ENCODE measurements around the gene CEP350.

Gene CEP350

DNA sequence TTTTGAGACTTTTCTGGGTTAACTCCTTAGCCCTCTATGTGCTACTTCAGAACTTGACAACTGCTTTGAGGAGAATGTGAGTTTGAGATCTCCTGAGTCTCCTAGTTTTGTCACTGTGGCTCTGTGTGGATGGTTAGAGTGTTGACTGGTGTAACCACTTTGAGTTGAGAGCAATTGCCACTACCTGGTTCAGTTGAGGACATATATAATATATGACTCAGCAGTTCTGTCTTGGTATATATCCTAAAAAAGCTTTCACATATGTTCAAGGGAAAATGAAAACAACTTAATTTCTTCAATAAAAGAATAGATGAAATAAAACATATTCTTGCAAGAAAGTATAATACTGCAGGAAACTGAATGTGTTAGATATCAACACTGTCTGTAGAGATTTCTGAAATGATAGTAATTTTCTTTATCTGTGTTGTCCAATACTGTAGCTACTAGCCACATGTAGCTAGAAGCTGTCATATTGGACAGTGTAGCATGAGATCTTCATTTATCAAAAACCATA lies 103.3 kb downstream of the CEP350 start:
- TF ChIP-seq, protein P1, sequence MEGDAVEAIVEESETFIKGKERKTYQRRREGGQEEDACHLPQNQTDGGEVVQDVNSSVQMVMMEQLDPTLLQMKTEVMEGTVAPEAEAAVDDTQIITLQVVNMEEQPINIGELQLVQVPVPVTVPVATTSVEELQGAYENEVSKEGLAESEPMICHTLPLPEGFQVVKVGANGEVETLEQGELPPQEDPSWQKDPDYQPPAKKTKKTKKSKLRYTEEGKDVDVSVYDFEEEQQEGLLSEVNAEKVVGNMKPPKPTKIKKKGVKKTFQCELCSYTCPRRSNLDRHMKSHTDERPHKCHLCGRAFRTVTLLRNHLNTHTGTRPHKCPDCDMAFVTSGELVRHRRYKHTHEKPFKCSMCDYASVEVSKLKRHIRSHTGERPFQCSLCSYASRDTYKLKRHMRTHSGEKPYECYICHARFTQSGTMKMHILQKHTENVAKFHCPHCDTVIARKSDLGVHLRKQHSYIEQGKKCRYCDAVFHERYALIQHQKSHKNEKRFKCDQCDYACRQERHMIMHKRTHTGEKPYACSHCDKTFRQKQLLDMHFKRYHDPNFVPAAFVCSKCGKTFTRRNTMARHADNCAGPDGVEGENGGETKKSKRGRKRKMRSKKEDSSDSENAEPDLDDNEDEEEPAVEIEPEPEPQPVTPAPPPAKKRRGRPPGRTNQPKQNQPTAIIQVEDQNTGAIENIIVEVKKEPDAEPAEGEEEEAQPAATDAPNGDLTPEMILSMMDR (conservative IDR thresholded peaks at IDR 0.05; ENCODE audit: low read depth, low read length) = no peak
- DNase-seq (ENCODE audit: low read depth) = no peak
- no peak overlapping the region for H3K4me3 ChIP-seq (ENCODE audit: low read length)

DNA sequence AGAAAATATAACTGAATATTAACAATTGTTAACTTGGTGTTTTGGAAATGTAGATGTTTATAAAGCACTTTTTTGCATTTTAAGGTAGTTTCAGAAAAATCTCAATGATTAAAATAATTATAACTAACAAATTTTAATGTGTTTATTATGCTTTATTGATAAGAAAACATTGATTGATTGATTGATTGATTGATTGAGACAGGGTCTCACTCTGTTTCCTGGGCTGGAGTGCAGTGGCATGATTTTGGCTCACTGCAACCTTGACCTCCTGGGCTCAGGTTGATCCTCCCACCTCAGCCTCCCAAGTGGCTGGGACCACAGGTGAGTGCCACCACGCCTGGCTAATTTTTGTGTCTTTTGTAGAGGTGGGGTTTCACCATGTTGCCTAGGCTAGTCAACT lies 106.4 kb downstream of the CEP350 start:
- H3K4me3 ChIP-seq (ENCODE audit: low read length) = no peak overlapping the region
- DNase-seq (ENCODE audit: low read depth) = no peak
- TF ChIP-seq, protein P1 (conservative IDR thresholded peaks at IDR 0.05; ENCODE audit: low read depth, low read length) = no peak

DNA sequence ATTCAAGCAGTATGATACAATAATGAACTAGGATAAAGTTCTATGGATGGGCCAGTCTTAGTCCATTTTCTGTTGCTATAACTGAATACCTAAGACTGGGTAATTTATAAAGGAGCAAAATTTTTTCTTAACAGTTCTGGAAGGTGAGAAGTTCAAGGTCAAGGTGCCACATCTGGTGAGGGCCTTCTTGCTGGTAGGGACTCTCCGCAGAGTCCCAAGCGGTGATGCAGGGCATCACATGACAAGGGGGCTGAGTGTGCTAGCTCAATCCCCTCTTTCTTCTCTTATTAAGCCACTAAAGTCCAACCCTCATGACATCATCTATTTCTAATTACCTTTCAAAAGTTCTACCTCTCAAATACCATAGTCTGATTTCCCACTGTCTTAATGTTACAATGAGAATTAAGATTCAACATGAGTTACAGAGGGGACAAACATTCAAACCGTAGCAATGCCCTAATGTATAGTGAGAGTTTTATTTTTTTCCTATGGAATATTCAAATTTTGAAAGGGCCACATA lies 107.9 kb downstream of the CEP350 start:
- TF ChIP-seq, protein P1 (conservative IDR thresholded peaks at IDR 0.05; ENCODE audit: low read depth, low read length) = no peak
- no peak for DNase-seq (ENCODE audit: low read depth)
- no peak overlapping the region for H3K4me3 ChIP-seq (ENCODE audit: low read length)

DNA sequence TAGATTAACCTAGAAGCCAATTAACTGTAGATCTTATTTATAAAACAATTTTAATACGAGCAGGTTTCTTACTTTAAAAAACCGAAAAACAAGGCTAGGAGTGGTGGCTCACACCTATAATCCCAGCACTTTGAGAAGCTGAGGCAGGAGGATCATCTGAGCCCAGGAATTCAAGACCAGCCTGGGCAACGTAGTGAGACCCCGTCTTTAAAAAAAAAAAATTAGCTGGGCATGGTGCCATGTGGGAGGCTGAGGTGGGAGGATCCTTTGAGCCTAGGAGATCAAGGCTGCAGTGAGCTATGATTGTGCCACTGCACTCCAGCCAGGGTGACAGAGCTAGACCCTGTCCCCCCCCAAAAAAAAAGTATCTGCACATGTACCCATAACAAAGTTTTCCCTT lies 110.8 kb downstream of the CEP350 start:
- no peak overlapping the region for H3K4me3 ChIP-seq (ENCODE audit: low read length)
- no peak for DNase-seq (ENCODE audit: low read depth)
- TF ChIP-seq, protein P1 (conservative IDR thresholded peaks at IDR 0.05; ENCODE audit: low read depth, low read length) = no peak

DNA sequence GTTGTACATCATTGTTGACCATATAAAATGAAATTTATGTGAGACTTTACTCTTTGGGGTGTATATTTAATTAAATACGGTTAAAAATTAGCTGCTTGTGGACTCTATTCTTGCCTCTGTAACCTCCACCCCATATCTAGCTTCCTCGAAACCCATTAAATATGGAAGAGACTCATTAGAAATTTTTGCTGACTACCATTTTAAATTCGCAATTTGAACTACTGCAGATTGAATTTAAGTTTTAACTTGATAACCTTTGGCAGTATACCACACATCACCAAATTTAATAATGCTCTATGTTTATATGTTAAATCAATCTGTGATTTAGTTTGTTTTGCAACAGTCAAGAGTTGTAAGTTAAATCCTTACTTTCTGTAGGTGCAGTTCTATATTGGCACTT lies 111.5 kb downstream of the CEP350 start:
- TF ChIP-seq, protein P1 (conservative IDR thresholded peaks at IDR 0.05; ENCODE audit: low read depth, low read length) = no peak
- DNase-seq (ENCODE audit: low read depth) = no peak
- no peak overlapping the region for H3K4me3 ChIP-seq (ENCODE audit: low read length)

DNA sequence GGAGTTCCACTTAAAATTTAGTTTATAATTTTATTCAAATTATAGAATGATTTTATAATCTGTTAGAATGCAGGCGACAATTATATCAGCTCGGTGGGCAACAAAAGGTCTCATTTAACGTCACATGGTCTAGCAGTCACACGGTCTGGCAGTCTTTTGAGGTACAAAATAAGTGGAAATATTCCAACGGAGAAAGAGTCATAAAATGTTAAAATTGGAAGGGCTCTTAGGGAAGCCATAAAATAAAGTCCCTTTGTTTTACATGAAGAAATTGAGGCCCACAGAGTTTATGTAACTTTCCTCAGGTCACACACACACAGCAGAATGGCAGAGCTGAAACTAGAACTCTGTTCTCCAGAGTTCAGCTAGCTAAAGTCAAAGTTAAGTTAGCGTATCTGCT lies 115.7 kb downstream of the CEP350 start:
- no peak overlapping the region for H3K4me3 ChIP-seq (ENCODE audit: low read length)
- no peak for DNase-seq (ENCODE audit: low read depth)
- TF ChIP-seq, protein P1 (conservative IDR thresholded peaks at IDR 0.05; ENCODE audit: low read depth, low read length) = no peak

DNA sequence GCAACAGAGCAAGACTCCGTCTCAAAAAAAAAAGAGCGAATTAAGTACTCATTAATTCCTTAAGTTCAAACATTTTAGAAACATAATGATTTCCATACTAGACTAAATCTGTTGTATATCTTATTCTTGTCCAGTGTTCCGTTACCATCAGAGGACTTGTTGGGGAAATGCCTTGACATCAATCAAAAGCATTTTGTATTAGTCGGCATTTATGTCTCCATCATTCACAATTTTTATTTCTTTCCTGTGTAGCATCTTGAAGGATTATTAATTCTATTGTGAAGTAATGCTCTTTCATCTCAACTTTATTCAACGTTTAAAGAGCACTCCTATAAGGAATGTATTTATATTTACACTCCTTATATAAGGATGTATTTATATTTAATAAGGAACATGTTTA lies 117.1 kb downstream of the CEP350 start:
- no peak for DNase-seq (ENCODE audit: low read depth)
- no peak overlapping the region for H3K4me3 ChIP-seq (ENCODE audit: low read length)
- TF ChIP-seq, protein P1 (conservative IDR thresholded peaks at IDR 0.05; ENCODE audit: low read depth, low read length) = no peak

All from retinal pigment epithelial cell (primary cell).